ENCODE results near the gene MAP3K21. TPM values are rescaled to one million over a fixed set of nuclear protein-coding genes. Genes with fewer than 3 reads are reported as not detected.

The MAP3K21 gene
- total RNA-seq, 1 donor from 2014 or later: 7.6 TPM

GRCh38 chr1:233295975-233296322, 31.6 kb upstream of the MAP3K21 start:
- H3K36me3 ChIP-seq (ENCODE audit: control insufficient read depth, insufficient read depth, low read length): no peaks in the 10 kb centered on the region
- H3K4me3 ChIP-seq (ENCODE audit: low read depth, low read length): peak overlapping the region; percentile 75
- TF ChIP-seq, protein P1, sequence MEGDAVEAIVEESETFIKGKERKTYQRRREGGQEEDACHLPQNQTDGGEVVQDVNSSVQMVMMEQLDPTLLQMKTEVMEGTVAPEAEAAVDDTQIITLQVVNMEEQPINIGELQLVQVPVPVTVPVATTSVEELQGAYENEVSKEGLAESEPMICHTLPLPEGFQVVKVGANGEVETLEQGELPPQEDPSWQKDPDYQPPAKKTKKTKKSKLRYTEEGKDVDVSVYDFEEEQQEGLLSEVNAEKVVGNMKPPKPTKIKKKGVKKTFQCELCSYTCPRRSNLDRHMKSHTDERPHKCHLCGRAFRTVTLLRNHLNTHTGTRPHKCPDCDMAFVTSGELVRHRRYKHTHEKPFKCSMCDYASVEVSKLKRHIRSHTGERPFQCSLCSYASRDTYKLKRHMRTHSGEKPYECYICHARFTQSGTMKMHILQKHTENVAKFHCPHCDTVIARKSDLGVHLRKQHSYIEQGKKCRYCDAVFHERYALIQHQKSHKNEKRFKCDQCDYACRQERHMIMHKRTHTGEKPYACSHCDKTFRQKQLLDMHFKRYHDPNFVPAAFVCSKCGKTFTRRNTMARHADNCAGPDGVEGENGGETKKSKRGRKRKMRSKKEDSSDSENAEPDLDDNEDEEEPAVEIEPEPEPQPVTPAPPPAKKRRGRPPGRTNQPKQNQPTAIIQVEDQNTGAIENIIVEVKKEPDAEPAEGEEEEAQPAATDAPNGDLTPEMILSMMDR (IDR thresholded peaks at IDR 0.05; ENCODE audit: insufficient read depth, low read length, poor library complexity, severe bottlenecking): no peak

DNA sequence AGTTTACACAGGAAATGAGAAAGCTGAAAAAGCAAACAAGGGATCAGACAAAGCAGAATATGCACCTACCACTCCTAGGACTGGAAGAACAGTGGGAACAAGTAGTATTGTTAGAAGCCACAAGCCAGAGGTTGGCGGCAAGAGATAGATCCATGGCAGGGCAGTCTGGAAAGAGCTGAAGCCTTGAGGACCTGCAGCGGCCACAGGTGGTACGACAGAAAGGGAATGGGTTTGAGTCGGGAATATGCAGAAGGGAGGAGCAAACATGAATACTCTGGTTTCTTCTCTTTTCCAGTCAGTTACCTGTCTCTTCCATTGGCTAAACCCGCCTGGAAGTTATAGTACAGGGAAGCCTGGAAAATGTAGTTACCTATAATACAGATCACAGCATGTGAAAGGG, 28.1 kb upstream of the MAP3K21 start:
- TF ChIP-seq, protein P1 (IDR thresholded peaks at IDR 0.05; ENCODE audit: insufficient read depth, low read length, poor library complexity, severe bottlenecking): no peak
- Histone ChIP-seq H3K27me3 (ENCODE audit: control insufficient read depth, insufficient read depth, low read length) (no peaks in the 10 kb centered on the region), H3K4me3 (ENCODE audit: low read depth, low read length) (no peak overlapping the region), H3K36me3 (ENCODE audit: control insufficient read depth, insufficient read depth, low read length) (no peaks in the 10 kb centered on the region)
- no peak for DNase-seq (ENCODE audit: low read depth)

More at GRCh38 chr1:233295975-233296322, 31.6 kb upstream of the MAP3K21 start:
- H3K27me3 ChIP-seq (ENCODE audit: control insufficient read depth, insufficient read depth, low read length): no peaks in the 10 kb centered on the region
- DNase-seq (ENCODE audit: low read depth): no peak

DNA sequence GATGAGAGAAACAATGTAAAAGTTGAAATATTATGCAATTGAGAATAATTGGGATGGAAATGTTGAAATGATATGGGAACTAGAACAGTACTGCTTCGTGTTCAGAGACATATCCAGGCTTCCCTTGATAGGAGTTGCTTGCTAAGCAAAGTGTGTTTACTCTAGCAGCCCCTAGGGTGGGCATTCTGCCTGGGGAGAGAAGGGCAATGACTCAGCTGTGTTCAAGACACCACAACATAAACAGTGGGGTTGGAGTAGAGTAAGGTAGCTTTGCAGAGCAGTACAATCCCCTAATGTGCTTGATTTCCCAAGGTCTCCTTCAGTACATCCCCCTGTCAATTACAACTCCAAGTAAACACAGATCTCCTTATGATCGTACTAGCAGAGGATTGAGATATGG, 27.2 kb upstream of the MAP3K21 start:
- no peaks in the 10 kb centered on the region for H3K36me3 ChIP-seq (ENCODE audit: control insufficient read depth, insufficient read depth, low read length)
- no peak overlapping the region for H3K4me3 ChIP-seq (ENCODE audit: low read depth, low read length)
- TF ChIP-seq, protein P1 (IDR thresholded peaks at IDR 0.05; ENCODE audit: insufficient read depth, low read length, poor library complexity, severe bottlenecking): no peak
- DNase-seq (ENCODE audit: low read depth): no peak
- H3K27me3 ChIP-seq (ENCODE audit: control insufficient read depth, insufficient read depth, low read length): no peaks in the 10 kb centered on the region

GRCh38 chr1:233304489-233305102, 22.9 kb upstream of the MAP3K21 start:
- Histone ChIP-seq H3K36me3 (ENCODE audit: control insufficient read depth, insufficient read depth, low read length) (no peaks in the 10 kb centered on the region), H3K4me3 (ENCODE audit: low read depth, low read length) (no peak overlapping the region), H3K27me3 (ENCODE audit: control insufficient read depth, insufficient read depth, low read length) (no peaks in the 10 kb centered on the region)
- TF ChIP-seq, protein P1 (IDR thresholded peaks at IDR 0.05; ENCODE audit: insufficient read depth, low read length, poor library complexity, severe bottlenecking): peak; percentile 71
- no peak for DNase-seq (ENCODE audit: low read depth)

DNA sequence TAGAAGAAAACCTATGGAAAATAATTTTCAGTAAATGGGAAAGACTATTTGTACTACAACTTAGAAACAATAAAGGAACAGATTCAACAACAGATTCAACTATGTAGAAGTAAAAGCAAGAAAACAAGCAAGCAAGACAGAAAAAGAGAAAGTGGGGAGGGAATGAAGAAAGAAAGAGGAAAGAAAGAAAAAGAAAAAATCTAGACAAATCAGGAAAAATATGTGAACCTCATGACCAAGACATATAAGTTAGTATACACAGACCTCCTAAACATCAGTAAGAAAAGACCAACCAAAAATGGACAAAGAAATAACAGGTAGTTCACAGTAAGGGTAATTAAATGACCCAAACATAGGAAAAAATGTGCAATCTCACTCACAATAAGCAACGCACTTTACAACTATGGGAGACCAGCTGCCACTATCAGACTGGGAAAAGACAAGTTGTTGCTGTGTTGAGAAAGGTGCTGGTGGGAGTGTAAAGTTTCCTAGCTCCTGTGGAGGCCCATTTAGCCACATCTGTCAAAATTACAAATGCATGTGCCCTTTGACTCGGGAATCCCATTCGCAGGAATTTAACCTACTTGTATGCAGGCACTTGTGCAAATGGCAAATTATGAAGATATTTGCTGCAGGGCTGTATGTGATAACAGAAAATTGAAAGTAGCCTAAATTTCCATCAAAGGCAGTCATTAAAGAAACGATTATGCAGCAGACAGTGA, 13.9 kb upstream of the MAP3K21 start:
- TF ChIP-seq, protein P1 (IDR thresholded peaks at IDR 0.05; ENCODE audit: insufficient read depth, low read length, poor library complexity, severe bottlenecking): no peak
- Histone ChIP-seq H3K4me3 (ENCODE audit: low read depth, low read length) (no peak overlapping the region), H3K36me3 (ENCODE audit: control insufficient read depth, insufficient read depth, low read length) (no peaks in the 10 kb centered on the region), H3K27me3 (ENCODE audit: control insufficient read depth, insufficient read depth, low read length) (no peaks in the 10 kb centered on the region)
- DNase-seq (ENCODE audit: low read depth): no peak
